GM18508 (cell line): ENCODE results near the gene GMEB2.

ENCODE experiments used
- ATAC-seq: cut with Tn5 transposase; IDR thresholded peaks from one replicate; pipeline ENCODE4 v1.9.1; 2021; ENCODE audit warnings: moderate number of reproducible peaks; ENCODE audit not compliant: insufficient read depth, unreplicated experiment

GMEB2 gene

DNA sequence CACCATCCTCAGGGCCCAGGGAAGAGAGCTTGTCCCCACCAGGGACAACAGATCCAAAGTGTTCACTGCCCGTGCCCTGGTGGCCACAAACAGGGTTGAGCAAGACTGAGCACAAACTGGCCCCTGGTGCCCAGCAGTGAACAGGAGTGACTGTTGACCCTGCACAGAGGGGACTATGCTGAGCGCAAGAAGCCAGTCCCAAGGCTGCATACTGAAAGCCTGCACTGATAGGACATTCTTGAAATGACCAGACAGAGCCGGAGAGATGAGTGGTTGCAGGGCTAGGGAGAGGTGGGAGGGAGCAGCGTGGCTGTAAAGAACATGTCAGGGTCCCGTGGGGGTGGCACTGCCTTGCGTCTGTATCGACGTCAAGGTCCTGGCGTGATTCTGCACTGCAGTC is 75.8 kb downstream of the GMEB2 start:
- no peak for ATAC-seq

DNA sequence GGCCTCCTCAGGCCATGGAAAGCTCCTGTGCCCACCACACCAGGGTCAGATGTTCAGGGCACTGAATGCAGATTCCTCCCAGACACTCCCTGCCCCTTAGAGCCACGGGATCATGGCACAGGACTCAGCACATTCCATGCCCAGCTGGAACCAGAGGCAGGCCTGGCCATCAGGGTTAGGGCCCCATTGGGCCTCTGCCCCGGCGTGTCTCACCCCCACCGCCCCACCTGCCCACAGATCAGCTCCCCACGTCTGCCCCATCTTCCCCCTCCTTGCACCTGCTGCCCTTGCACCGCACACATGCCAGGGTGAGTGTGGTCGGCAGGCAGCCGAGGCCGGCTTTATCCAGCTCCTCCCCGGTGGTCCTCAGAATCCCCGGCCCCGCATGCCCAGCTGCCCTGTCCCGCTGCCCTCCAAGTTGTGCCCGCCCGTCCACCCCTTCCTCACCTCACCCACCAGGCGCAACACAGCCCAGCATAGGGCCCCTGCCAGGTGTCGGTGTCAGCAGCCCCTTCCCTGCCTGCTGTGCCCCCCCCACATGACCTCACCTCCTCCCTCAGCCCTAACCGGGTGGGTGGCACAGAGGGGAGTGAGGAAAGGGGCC is 77.1 kb downstream of the GMEB2 start:
- no peak for ATAC-seq

DNA sequence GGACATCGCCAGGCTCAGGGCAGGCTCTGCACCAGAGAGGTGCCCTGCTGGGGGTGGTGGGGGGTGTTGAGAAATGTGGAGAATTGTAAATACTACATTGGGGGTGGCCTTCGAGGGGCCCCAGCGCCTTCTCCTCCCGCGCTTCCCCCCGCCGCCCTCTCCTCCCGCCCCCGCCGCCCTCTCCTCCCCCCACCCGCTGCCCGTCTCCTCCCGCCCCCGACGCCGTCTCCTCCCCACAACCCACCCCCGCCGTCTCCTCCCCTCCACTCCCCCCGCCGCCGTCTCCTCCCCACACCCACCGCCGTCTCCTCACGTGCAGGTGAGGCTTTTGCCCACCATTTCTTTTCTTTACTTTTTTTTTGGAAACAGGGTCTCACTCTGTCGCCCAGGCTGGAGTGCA is 77.9 kb downstream of the GMEB2 start:
- ATAC-seq = no peak

DNA sequence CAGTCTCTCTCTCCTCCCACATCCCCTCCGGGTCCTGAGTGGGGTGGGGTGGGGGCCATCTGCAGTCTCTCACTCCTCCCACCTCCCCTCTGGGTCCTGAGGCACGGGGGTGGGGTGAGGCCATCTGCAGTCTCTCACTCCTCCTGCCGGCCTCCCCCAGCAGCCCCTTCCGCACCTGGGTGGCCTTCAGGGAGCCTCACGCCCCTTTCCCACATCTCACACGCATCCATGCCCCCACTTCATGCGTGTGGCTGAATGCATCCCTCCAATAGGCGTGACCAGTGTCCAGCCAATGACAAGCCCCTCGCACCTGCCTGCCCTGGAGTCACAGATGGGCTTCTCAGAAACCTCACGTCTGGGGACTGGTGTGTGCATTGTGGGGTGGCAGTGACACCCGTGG is 78.4 kb downstream of the GMEB2 start:
- no peak for ATAC-seq

DNA sequence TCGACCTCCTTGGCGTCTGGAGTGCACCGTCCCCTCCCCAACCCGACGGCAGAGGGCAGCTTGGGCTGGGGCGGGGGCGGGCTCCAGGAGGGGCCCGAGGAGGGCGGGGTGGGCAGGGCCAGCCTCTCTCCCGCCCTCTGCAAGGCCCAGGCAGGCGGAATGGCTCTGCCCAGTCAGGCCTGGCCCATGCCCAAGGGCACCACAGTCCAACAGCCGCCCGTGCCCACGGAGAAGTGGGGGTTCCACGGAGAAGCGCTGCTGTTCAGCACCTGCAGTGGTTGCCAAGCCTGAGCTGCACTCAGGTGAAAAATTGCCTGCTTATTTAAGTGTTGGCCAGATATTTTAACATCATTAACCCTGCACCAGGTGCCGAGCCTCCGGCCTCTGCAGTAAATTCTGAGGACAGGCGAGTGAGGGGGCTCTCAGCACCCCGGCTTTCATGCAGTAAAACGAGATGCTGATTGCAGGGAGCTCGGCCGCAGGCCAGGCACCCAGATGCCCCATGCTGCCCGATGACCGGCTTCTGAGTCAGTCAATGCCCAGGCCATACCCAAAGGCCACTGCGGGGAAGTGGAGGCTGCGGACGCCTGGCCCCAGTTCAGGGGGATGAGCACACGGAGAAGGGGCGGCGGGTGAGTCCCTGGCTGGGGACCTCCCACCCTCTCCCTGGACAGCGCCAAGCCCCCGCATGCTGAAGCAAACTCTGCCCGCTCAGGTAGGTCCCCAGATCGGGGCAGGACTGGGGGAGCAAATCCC is 79.0 kb downstream of the GMEB2 start, which contains the start of gene SRMS:
TSS of gene SRMS (minus strand) at position 25 of the 756 bp plus-strand sequence. CDS start 286 bp downstream, outside the sequence.
- no peak for ATAC-seq

DNA sequence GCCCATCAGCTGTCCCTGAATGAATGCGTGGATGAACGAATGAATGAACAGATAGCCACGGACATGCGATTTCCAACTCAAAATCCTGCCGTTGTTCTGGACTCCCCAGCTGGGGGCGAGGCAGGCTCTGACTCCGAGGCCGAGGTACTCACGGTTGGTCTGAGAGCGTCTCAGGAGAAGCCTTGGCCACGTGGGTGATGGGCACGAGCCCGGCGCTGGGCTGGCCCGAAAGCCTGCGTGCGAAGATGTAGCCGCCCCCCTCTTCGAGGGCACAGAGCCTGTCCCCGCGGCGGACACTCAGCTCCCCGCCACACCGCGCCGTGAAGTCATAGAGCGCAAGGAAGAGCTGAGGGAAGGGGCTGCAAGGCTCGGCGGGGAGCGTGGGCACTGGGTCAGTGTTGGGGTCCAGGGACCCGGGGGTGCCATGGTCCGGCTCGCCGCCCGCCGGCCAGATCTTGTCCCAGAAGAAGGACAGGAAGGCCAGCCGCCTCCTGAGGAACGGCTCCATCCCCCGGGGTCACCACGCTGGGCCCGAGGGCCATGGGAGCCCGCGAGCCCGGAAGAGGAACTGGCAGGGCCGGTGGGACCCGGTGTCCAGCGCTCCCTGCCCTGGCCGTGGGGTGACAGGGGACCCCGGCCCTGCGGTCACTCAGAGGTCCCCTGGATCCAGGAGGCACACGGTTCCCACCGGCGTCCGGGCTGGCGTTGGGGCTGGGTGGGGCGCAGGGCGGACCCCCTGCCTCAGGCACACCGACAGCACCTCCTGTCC is 79.8 kb downstream of the GMEB2 start:
- ATAC-seq = no peak

DNA sequence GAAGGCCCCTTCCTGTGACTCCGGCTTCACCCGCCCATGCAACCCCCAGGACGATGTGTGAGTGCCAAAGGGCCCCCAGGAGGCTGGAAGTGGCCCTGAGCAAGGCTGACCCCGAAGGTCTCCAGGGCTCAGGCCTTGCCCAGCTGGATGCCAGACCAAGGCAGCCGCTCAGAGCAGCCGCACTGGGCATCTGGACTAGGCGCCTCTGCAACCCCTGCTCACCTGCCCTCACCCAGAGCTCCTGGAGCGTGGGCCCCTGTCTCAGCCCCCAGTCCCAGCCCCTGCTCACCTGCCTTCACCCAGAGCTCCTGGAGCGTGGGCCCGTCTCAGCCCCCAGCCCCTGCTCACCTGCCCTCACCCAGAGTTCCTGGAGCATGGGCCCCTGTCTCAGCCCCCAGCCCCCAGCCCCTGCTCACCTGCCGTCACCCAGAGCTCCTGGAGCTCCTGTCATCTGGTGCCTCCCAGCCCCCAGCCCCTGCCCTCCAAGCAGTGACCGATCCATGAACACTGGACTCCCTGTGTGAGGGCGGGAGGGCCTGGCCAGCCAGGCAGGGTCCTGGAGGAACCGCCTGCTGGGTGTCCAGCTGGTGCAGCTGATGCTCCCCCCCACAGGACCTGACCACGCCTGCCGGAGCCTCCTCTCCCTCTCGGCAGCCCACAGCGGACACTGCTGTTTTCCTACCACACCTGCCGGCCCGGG is 80.5 kb downstream of the GMEB2 start:
- ATAC-seq = no peak

DNA sequence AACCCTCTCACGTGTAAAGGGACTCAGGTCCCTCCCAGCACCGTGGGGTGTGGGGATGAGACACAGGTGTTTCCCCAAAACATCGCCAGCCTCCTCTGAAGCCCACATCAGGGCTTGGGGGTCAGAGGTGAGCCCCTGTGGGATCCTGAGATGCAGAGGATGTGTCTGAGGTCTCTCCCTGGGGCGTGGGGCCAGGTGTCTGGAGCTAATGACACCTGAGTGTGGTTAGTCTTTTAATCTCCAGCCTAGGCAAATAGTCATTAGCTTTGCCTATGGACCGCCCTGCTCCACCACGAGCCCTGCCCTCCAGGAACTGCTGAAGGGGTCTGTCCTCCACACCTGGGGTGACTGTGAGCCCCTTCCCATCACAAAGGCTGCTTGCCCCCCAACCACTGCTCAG is 81.1 kb downstream of the GMEB2 start:
- ATAC-seq = no peak

DNA sequence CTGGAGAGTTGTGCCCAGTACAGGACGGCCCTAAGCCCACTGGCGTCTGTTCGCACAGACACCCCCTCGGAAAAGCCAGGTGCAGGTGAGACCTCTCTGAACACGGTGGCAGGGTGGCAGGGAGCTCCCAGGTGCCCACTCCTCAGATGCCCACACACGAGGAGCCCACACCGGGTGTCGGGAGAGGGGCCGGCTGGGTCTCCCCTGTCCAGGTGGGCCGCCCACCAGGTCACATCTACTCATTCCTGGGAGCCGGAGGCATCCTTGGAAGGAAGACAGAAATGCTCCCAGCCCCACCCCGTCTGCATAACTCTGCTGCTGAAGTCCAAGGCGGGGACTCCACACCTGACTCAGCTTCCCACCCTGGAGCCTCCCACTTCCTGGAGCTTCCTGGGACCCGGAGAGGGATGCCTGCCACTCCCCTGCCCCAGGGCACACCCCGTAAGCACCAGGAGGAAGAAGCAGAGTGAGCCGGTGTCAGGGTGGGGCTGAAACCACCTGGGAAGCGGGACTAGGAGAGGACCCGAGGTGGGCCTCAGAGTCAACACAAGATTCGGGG is 81.9 kb downstream of the GMEB2 start:
- no peak for ATAC-seq

DNA sequence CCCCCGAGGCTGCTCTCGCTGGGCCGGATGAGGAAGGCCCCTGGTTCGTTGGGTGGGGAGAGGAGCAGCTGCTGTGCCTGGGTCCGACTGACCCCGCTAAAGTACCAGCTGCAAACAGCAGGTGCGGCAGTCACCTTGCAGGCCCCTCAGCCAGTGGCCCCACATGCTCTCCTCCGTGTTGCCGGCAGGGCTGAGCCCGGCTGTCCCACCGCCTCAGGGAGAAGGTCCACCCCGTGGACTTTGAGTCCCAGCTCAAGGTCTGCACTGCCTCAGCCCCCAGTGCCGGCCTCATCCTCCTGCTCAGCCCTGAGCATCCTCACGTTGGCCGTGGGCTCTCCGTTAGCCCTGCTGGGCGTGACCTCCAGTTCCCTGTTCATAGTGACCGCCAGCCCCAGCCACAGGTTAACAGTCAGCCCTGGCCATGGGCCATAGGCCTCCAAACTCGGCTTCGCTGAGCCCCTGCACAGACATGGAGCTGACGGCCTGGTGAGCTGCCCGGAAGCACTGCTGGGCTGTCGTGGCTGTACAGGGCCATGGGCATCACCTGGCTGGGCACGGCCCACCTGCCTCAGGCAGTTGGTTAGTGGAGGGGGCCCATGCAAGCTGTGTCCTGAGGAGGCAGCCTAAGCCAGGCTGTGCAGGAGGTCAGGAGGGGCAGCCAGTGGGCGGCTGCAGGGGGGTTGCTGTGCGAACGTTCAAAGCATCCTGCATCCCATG is 82.5 kb downstream of the GMEB2 start:
- no peak for ATAC-seq

DNA sequence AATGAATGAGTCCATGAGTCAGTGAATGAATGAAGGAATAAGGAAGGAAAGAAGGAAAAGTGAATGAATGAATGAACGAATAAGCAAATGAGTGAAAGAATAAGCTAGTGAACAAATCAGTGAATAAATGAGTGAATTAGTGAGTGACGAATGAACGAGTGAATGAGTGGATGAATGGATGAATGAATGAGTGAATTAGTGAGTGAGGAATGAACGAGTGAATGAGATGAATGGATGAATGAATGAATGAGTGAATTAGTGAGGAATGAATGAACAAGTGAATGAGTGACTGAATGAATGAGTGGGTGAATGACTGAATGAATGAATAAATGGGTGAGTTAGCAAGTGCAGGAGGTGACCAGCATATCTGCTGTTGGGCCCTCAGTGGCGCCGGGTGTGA is 83.2 kb downstream of the GMEB2 start:
- ATAC-seq = no peak

DNA sequence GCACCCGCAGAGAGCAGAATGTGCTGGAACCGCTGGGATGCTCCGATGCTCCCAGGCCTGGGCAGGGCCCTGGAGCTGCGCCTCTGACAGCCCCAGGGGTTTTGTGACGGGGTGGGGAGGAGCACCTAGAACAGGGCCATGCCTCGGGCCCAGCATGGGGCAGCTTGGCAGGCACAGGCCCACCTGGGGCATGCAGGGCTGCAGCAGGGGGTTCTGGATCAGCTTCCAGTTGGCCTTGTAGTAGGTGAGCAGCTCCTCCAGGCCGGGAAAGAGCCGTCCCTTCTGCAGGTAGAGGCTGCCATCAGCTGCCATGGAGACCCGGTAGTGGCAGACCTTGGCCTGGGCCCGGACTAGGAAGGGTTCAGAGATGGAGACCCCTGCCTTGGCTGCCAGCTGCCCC is 83.8 kb downstream of the GMEB2 start:
- no peak for ATAC-seq

DNA sequence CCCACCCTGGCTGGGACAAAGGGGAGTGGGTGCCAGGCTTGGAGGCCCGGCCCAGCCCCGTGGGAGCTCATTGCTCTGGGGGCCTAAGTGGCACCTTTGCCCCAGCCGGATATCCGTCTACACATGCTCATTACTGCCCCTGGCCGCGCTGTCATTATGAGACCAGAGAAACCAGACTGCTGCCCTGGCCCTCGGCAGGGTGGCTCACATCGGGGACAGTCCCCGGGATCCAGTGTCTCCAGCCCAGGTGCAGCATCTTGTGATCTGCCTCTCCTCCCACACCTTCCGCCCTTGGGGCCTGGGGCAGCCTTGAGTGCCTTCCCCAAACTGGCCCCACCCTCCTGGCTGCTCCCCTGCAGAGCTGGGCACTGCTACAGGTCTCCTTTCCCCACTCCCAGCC is 84.2 kb downstream of the GMEB2 start:
- ATAC-seq = no peak

DNA sequence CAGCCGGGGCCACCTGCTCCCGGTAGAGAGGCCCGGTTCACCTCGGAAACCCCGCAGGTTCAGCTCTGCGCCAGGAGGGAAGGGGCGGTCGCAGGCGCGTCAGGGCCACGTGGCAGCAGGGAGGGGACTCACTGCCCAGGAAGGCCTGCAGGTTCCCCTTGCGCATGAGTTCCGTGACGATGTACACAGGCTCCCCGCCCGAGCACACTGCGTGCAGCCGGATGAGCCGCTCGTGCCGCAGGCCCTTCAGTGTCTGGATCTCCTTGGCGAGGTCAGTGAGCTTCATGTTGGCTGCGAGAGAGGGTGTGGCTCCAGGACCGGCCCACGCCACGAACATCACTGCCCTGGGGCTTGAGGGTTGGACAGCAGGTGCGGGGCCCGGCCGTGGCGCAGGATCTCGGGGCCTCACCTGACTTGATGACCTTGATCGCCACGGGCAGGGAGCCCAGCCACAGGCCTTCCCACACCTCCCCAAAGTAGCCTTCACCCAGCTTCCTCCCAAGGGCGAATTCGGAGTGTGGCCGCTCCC is 84.8 kb downstream of the GMEB2 start:
- ATAC-seq = no peak

DNA sequence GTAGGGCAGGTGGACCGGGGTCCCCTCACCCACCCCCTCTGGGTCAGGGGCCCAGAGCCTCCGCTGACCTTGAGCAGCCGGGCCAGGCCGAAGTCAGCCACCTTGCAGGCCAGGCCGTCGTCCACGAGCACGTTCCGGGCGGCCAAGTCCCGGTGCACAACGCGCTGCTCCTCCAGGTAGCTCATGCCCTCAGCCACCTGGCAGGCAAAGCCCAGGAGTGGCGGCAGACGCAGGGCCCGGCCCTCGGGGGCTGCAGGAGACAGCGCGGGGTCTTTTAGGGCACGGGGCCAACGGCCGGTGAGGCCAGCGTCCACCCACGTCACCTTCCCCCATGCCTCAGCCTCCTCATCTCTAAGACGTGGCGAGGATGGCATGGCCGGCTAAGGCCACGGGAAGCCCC is 85.5 kb downstream of the GMEB2 start:
- no peak for ATAC-seq

DNA sequence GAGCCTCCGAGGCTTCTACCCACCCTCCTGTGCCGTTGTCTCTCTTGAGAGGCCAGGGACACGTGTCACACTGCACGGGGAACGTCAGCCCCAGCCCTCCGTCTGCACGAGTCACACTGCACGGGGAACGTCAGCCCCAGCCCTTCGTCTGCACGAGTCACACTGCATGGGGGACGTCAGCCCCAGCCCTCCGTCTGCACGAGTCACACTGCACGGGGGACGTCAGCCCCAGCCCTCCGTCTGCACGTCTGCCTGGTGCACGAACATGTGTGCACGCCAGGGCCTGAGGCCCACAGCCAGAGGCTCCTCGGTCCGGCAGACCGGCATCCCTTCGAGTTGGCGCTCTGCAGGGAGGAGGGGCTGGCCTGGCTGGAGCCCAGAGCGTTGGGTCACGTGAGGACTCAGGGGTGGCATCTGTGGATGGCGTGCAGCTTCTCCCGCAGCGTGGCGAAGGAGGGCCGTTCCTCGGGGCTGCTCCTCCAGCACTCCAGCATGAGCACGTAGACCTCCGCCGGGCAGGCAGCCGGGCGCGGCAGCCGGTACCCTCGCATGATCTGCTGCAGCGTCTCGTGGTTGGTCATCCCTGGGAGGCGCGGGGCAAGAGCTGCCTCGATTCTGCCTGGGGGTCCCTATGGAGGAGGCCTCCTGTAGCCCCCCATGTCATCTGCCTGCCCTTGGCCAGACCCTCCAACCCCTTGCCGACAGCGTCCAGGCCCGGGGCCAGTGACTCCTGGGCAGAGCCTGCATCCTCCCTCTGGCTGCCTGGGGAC is 86.3 kb downstream of the GMEB2 start:
- ATAC-seq = no peak

DNA sequence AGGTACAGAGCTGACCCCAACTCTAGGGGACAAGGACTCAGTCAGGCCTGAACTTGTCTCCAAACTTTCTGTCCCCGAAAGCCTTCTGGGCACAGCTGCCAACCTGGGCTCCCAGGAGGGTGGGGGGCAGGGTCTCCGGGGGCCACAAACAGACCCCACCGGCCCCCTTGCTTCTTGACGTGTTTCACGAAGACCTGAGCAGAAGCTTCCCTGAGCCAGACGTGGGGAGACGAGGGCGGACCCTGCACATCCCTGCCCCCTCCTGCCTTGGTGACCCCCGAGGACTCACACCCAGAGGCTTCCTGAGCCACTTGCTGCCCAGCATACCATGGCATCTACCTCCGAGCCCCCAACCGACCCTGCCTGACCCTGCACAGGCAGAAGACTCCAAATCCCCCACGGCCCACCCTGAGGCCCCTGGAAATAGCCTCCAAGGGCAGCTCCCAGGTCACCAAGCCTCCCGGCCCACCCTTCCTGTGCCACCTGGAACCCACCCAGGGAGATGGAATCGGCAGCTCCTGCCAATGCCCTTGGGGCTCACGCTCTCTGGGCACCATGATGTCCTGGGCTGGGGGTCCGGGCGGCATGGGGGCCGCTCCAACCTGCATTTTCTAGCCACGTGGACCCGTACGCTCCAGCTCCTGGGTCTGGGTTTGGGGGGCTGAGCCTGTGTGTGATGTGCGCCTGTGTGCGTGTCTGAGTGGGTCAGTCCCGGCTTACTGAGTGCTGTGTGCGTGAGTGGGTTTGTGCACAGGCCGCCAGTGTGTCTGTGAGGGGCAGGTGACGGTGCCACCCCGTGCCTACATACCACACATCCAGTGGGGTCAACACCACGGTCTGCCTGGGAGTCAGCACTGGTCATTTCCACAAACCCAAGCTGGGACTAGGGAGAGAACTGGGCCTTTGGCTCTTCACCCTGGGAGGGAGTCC is 87.2 kb downstream of the GMEB2 start:
- ATAC-seq = no peak

DNA sequence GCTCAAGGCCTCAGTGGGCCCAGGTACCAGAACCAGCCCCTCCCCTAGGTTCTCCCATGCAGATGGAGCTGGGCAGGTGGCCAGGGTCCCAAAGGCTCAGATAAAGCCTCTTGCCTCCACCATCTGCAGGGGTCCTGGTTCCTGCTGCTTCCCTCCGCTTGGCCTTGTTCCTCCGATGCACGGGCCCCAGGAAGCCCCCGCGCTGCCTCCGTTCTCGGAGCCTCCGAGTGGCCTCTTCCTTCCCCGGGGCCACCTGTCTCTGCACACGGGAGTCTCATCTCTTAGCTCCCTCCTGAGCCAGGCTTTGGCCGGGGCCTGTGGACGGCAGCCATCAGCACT is 87.8 kb downstream of the GMEB2 start:
- no peak for ATAC-seq
